ENCODE data around the gene CABLES1.
A peak's percentile ranks its signal among the peaks of the same experiment; 100 is the strongest.

CABLES1 gene

DNA sequence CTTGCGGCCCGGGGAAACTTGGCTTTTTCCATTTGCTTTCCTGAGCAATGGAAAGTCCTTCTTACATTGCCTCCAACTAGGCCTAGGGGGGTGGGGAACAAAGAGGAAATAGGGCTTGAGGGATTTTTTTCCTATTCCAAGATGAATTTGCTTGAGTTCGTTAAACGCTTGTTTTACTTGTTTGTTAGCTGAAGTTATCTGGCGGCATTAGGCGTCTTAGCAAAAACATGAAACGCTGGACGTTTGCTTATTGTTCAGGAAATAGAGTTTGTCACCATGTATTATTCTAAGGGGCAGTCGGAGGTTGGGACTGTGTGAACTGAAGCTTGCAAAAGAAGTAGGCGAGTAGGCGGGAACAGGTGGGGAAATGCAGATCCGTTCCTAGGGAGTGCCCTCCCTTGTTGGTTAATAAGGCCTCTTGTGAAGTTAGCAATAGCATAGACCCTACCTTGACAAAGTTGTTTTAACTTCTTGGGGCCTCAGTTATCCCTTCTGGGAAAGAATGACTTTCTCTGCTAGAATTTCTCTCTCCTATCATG is 1.9 kb downstream of the CABLES1 start (continued):
- TF ChIP-seq ZNF184 (tag by site-specific recombination; IDR thresholded peaks at IDR 0.05) (no peak), ZNF600 (tag by site-specific recombination; IDR thresholded peaks at IDR 0.05) (no peak), ZNF248 (tag by site-specific recombination; IDR thresholded peaks at IDR 0.05) (no peak), ZNF561 (tag by site-specific recombination; IDR thresholded peaks at IDR 0.05; ENCODE audit: borderline replicate concordance) (no peak), WT1 (tag by site-specific recombination; IDR thresholded peaks at IDR 0.05) (no peak), ZNF544 (tag by site-specific recombination; IDR thresholded peaks at IDR 0.05) (no peak), HOXD13 (CRISPR knock-in tag; IDR thresholded peaks at IDR 0.05; ENCODE audit: borderline replicate concordance) (no peak), SP3 (tag by site-specific recombination; IDR thresholded peaks at IDR 0.05) (peak; percentile 22; the same call in 1 of the 2 replicates), ZNF366 (tag by site-specific recombination; conservative IDR thresholded peaks at IDR 0.05) (no peak), ZNF626 (tag by site-specific recombination; IDR thresholded peaks at IDR 0.05) (no peak), PRDM1 (tag by site-specific recombination; IDR thresholded peaks at IDR 0.05) (peak; percentile 68), ZNF133 (tag by site-specific recombination; IDR thresholded peaks at IDR 0.05) (no peak), ZNF157 (tag by site-specific recombination; IDR thresholded peaks at IDR 0.05) (no peak), ZNF169 (tag by site-specific recombination; IDR thresholded peaks at IDR 0.05) (no peak), ZBTB48 (tag by site-specific recombination; IDR thresholded peaks at IDR 0.05) (peak; percentile 59), ZNF2 (tag by site-specific recombination; IDR thresholded peaks at IDR 0.05) (no peak), KLF7 (tag by site-specific recombination; IDR thresholded peaks at IDR 0.05; ENCODE audit: borderline replicate concordance) (no peak), MEIS1 (CRISPR knock-in tag; IDR thresholded peaks at IDR 0.05; ENCODE audit: borderline replicate concordance) (no peak), ZNF530 (tag by site-specific recombination; IDR thresholded peaks at IDR 0.05; ENCODE audit: low read depth) (no peak), ZNF146 (tag by site-specific recombination; IDR thresholded peaks at IDR 0.05) (no peak), ZNF211 (tag by site-specific recombination; IDR thresholded peaks at IDR 0.05; ENCODE audit: low read depth) (no peak)
- TF ChIP-seq, protein P1, sequence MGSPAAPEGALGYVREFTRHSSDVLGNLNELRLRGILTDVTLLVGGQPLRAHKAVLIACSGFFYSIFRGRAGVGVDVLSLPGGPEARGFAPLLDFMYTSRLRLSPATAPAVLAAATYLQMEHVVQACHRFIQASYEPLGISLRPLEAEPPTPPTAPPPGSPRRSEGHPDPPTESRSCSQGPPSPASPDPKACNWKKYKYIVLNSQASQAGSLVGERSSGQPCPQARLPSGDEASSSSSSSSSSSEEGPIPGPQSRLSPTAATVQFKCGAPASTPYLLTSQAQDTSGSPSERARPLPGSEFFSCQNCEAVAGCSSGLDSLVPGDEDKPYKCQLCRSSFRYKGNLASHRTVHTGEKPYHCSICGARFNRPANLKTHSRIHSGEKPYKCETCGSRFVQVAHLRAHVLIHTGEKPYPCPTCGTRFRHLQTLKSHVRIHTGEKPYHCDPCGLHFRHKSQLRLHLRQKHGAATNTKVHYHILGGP (tag by site-specific recombination; IDR thresholded peaks at IDR 0.05): no peak
- TF ChIP-seq, protein P2, sequence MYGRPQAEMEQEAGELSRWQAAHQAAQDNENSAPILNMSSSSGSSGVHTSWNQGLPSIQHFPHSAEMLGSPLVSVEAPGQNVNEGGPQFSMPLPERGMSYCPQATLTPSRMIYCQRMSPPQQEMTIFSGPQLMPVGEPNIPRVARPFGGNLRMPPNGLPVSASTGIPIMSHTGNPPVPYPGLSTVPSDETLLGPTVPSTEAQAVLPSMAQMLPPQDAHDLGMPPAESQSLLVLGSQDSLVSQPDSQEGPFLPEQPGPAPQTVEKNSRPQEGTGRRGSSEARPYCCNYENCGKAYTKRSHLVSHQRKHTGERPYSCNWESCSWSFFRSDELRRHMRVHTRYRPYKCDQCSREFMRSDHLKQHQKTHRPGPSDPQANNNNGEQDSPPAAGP (tag by site-specific recombination; IDR thresholded peaks at IDR 0.05): no peak
- TF ChIP-seq, protein P3, sequence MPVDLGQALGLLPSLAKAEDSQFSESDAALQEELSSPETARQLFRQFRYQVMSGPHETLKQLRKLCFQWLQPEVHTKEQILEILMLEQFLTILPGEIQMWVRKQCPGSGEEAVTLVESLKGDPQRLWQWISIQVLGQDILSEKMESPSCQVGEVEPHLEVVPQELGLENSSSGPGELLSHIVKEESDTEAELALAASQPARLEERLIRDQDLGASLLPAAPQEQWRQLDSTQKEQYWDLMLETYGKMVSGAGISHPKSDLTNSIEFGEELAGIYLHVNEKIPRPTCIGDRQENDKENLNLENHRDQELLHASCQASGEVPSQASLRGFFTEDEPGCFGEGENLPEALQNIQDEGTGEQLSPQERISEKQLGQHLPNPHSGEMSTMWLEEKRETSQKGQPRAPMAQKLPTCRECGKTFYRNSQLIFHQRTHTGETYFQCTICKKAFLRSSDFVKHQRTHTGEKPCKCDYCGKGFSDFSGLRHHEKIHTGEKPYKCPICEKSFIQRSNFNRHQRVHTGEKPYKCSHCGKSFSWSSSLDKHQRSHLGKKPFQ (tag by site-specific recombination; IDR thresholded peaks at IDR 0.05): peak; percentile 15; the same call in 1 of the 2 replicates
- TF ChIP-seq, protein P4, sequence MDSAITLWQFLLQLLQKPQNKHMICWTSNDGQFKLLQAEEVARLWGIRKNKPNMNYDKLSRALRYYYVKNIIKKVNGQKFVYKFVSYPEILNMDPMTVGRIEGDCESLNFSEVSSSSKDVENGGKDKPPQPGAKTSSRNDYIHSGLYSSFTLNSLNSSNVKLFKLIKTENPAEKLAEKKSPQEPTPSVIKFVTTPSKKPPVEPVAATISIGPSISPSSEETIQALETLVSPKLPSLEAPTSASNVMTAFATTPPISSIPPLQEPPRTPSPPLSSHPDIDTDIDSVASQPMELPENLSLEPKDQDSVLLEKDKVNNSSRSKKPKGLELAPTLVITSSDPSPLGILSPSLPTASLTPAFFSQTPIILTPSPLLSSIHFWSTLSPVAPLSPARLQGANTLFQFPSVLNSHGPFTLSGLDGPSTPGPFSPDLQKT (IDR thresholded peaks at IDR 0.05; ENCODE audit: borderline replicate concordance, low read depth, low read length): no peak
